ENCODE data around the gene AOC3. TPM values are rescaled to one million over a fixed set of nuclear protein-coding genes. Genes with fewer than 3 reads are reported as not detected.

AOC3 gene
- total RNA-seq, 4 donors from 2014 or later = 120 to 591 (median 262) TPM

DNA sequence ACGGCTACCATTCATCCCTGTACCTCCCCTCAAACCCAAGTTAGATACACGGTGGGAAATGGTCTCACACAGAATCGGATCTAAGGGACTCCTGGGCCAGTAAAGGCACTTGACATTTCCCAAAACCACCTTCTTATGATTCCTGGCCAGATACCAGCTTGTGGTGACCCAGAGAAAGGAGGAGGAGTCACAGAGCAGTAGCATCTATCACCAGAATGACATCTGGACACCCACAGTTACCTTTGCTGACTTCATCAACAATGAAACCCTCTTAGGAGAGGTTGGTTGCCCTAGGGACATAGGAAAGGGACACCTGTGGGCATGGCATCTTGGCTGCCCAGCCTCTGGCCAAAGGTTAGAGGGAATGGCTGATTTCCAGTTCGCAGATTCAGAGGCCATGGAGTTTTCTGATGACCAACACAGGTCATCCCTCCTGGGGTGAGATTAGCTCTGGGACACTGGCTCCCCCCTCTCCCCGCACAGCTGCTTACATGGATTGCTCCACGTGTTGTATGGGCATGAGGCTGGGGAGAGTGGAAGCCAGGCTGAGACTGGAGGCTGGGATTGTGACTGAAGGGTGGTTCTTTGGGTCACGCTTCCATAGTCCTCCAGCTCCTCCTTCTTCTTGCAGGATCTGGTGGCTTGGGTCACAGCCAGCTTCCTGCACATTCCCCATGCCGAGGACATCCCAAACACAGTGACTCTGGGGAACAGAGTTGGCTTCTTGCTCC is 1.4 kb upstream of the AOC3 start:
- no peak for TF ChIP-seq CTCF (IDR thresholded peaks at IDR 0.05; ENCODE audit: low read depth)

DNA sequence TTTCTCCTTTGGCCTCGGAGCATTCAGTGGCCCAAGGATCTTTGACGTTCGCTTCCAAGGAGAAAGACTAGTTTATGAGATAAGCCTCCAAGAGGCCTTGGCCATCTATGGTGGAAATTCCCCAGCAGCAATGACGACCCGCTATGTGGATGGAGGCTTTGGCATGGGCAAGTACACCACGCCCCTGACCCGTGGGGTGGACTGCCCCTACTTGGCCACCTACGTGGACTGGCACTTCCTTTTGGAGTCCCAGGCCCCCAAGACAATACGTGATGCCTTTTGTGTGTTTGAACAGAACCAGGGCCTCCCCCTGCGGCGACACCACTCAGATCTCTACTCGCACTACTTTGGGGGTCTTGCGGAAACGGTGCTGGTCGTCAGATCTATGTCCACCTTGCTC is 1.4 kb downstream of the AOC3 start:
- TF ChIP-seq CTCF (IDR thresholded peaks at IDR 0.05; ENCODE audit: low read depth) = no peak

DNA sequence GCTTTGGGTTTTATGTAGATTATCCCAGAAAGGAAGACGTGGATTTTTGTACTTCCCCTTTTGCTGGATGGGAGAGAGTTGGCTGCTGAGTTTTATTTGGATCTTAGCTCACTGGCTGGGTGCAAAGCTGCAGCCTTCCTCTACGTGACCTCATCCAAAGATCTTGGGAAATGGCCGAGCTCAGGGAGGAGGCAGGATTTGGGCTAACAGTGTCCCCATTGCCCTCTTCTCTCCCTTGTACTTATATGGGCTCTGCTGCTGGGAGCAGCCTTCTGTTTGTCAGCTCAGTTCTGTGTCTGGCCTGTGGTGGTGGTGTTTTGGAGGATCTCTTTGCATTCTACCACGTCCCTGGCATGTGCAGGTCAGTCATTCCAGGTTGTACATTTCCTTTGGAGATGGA is 2.0 kb downstream of the AOC3 start:
- no peak for TF ChIP-seq CTCF (IDR thresholded peaks at IDR 0.05; ENCODE audit: low read depth)

GRCh38 chr17:42853597-42853967 is 2.6 kb downstream of the AOC3 start:
- no peak for TF ChIP-seq CTCF (IDR thresholded peaks at IDR 0.05; ENCODE audit: low read depth)

- TF ChIP-seq CTCF (IDR thresholded peaks at IDR 0.05; ENCODE audit: low read depth) = no peak
Observed at GRCh38 chr17:42853968-42854790, 3.2 kb downstream of the AOC3 start.

DNA sequence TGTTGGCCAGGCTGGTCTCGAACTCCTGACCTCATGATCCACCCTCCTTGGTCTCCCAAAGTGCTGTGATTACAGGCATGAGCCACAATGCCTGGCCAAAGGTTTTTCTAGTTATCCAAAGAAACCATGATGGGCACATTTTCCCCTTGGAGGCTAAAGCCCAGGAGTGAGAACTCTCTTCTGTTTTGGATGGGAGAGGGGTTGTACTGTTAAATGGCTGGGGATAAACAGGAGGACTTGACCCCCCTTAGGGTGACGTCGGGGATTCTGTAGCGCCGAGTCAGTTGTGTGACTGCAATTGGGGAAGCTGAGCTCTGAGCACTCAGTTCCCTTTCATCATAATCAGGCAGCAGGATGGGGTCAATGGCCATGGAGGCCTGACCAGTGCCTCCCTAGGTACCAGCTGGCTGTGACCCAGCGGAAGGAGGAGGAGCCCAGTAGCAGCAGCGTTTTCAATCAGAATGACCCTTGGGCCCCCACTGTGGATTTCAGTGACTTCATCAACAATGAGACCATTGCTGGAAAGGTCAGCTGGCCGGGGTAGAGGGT is 4.1 kb downstream of the AOC3 start:
- TF ChIP-seq CTCF (IDR thresholded peaks at IDR 0.05; ENCODE audit: low read depth) = no peak

- no peak for TF ChIP-seq CTCF (IDR thresholded peaks at IDR 0.05; ENCODE audit: low read depth)
Observed at GRCh38 chr17:42857389-42857788, 6.4 kb downstream of the AOC3 start.

All from subcutaneous adipose tissue (tissue), 4 donors.